ENCODE results near the gene SGPP2. TPM values are rescaled to one million over a fixed set of nuclear protein-coding genes. Genes with fewer than 3 reads are reported as not detected.

The SGPP2 gene
- polyA plus RNA-seq, 3 donors = not detected

- no peak overlapping the region for H3K27ac Mint-ChIP-seq
- TF ChIP-seq CTCF (IDR thresholded peaks at IDR 0.05) = no peak
Measured at GRCh38 chr2:222548992-222549391, 124.6 kb downstream of the SGPP2 start.

GRCh38 chr2:222554517-222554916 lies 130.2 kb downstream of the SGPP2 start:
- H3K27ac ChIP-seq (ENCODE audit: low read depth in 1 of 2, low read length in 2 of 2) = no peak overlapping the region
- no peaks in the 10 kb centered on the region for H3K79me2 ChIP-seq (ENCODE audit: insufficient read depth, low read length)
- intact Hi-C loops (cut with micrococcal nuclease) = no loop called here
- no peaks in the 10 kb centered on the region for H3K36me3 ChIP-seq (replicated peaks in 1 of 2; ENCODE audit: control insufficient read depth in 1 of 2, insufficient read depth in 2 of 2, low read length in 2 of 2)
- no peaks in the 10 kb centered on the region for H3K9me3 ChIP-seq (replicated peaks in 1 of 2; ENCODE audit: control insufficient read depth in 1 of 2, insufficient read depth in 1 of 2, low read length in 2 of 2)
- H3K4me1 Mint-ChIP-seq = no peaks in the 10 kb centered on the region
- 67% methylated on average over 3 of the region's 7 CpGs for WGBS (ENCODE audit: insufficient coverage)
- H3K27me3 ChIP-seq (ENCODE audit: control insufficient read depth in 2 of 2, insufficient read depth in 2 of 2, low read length in 2 of 2) = peaks cover 6 to 18% of the 10 kb centered on the region in 2 donors
- H2AFZ ChIP-seq (ENCODE audit: insufficient read depth, low read depth, low read length, poor library complexity, severe bottlenecking) = no peak overlapping the region
- peaks cover 24 to 26% (median 24%) of the 10 kb centered on the region in 3 donors for H3K27me3 Mint-ChIP-seq (ENCODE audit: low read depth in 3 of 3)
- no peak for DNase-seq
- no peaks in the 10 kb centered on the region for H4K20me1 ChIP-seq (ENCODE audit: insufficient read depth, low read length)
- H3K27ac Mint-ChIP-seq = peak overlapping the region in 1 of 7 donors; percentile 76
- peaks cover 0 to 5% (median 0%) of the 10 kb centered on the region in 7 donors for H3K9me3 Mint-ChIP-seq
- H3K4me3 ChIP-seq (replicated peaks in 1 of 3; ENCODE audit: low read depth in 2 of 3, low read length in 3 of 3) = no peak overlapping the region
- no peak overlapping the region for H3K9ac ChIP-seq (ENCODE audit: insufficient read depth, low read length, poor library complexity, severe bottlenecking)
- no peak overlapping the region for H3K4me3 Mint-ChIP-seq
- TF ChIP-seq CTCF (IDR thresholded peaks at IDR 0.05) = no peak
- no peaks in the 10 kb centered on the region for H3K4me1 ChIP-seq (ENCODE audit: control insufficient read depth in 1 of 2, insufficient read depth in 2 of 2, low read length in 2 of 2)
- H3K36me3 Mint-ChIP-seq = no peaks in the 10 kb centered on the region
- H3K4me2 ChIP-seq (replicated peaks; ENCODE audit: extremely low read depth, low read length, poor library complexity, severe bottlenecking) = no peak overlapping the region

More at GRCh38 chr2:222548992-222549391, 124.6 kb downstream of the SGPP2 start:
- no peak for DNase-seq
- no peaks in the 10 kb centered on the region for H3K9me3 ChIP-seq (replicated peaks in 1 of 2; ENCODE audit: control insufficient read depth in 1 of 2, insufficient read depth in 1 of 2, low read length in 2 of 2)
- Mint-ChIP-seq H3K36me3 (no peaks in the 10 kb centered on the region), H3K9me3 (peaks cover 0 to 5% (median 0%) of the 10 kb centered on the region in 7 donors), H3K4me1 (no peaks in the 10 kb centered on the region), H3K4me3 (no peak overlapping the region), H3K27me3 (ENCODE audit: low read depth in 3 of 3) (peaks cover 19 to 31% (median 24%) of the 10 kb centered on the region in 3 donors)
- 100% methylated on average over 2 of the region's 3 CpGs for WGBS (ENCODE audit: insufficient coverage)
- no peak overlapping the region for H3K4me3 ChIP-seq (replicated peaks in 1 of 3; ENCODE audit: low read depth in 2 of 3, low read length in 3 of 3)
- H3K36me3 ChIP-seq (replicated peaks in 1 of 2; ENCODE audit: control insufficient read depth in 1 of 2, insufficient read depth in 2 of 2, low read length in 2 of 2) = no peaks in the 10 kb centered on the region
- H3K4me2 ChIP-seq (replicated peaks; ENCODE audit: extremely low read depth, low read length, poor library complexity, severe bottlenecking) = no peak overlapping the region
- no peak overlapping the region for H3K27ac ChIP-seq (ENCODE audit: low read depth in 1 of 2, low read length in 2 of 2)
- intact Hi-C loops (cut with micrococcal nuclease) = no loop called here
- no peak overlapping the region for H2AFZ ChIP-seq (ENCODE audit: insufficient read depth, low read depth, low read length, poor library complexity, severe bottlenecking)
- H4K20me1 ChIP-seq (ENCODE audit: insufficient read depth, low read length) = no peaks in the 10 kb centered on the region
- no peak overlapping the region for H3K9ac ChIP-seq (ENCODE audit: insufficient read depth, low read length, poor library complexity, severe bottlenecking)
- H3K4me1 ChIP-seq (ENCODE audit: control insufficient read depth in 1 of 2, insufficient read depth in 2 of 2, low read length in 2 of 2) = no peaks in the 10 kb centered on the region
- no peaks in the 10 kb centered on the region for H3K79me2 ChIP-seq (ENCODE audit: insufficient read depth, low read length)
- H3K27me3 ChIP-seq (ENCODE audit: control insufficient read depth in 2 of 2, insufficient read depth in 2 of 2, low read length in 2 of 2) = peaks cover 18 to 21% of the 10 kb centered on the region in 2 donors
